IMR-90 (cell line): ENCODE data around the gene PRR5L. TPM values are rescaled to one million over a fixed set of nuclear protein-coding genes. Genes with fewer than 3 reads are reported as not detected.

Experiments
- ATAC-seq: fragments of 200-7000 bp; cut with Tn5 transposase; 2 replicates; pipeline ENCODE4 v1.9.1; 2020; ENCODE audit warnings: low read depth, mild to moderate bottlenecking, moderate library complexity
- BruUV-seq: library from RNA; stranded (reverse); fragments of 400-500 nt; replicated peaks from 2 replicates; lab custom pipeline; 2021; lab: Mats Ljungman, UMichigan
- CTCF ChIA-PET: fragments of 300-600 bp; formaldehyde crosslinking; extraction: SDS; loops from one replicate; lab custom pipeline; 2021; ENCODE audit warnings: antibody characterized with exemption; lab: Yijun Ruan, JAX
- POLR2A ChIA-PET: fragments of 300-600 bp; sonication (Branson Sonifier 250); formaldehyde crosslinking; loops from one replicate; lab custom pipeline; 2022; ENCODE audit warnings: antibody characterized with exemption; ENCODE audit not compliant: unreplicated experiment; lab: Charles Lee
- DNase-seq: peaks from one replicate; pipeline ENCODE4 v3.0.0; 2013
- H2AFZ ChIP-seq: replicated peaks from 2 replicates; pipeline ENCODE3; 2013; ENCODE audit warnings: low read length, mild to moderate bottlenecking; ENCODE audit not compliant: poor library complexity
- H2AK5ac ChIP-seq: 2 replicates; pipeline ENCODE4 v1.6.1; 2013; ENCODE audit warnings: low read depth, low read length, inconsistent platforms
- H2AK9ac ChIP-seq: replicated peaks from 2 replicates; pipeline ENCODE3; 2013; ENCODE audit warnings: mild to moderate bottlenecking, low read depth, low read length, moderate library complexity; ENCODE audit not compliant: poor library complexity
- H2BK120ac ChIP-seq: 2 replicates; pipeline ENCODE4 v1.6.1; 2013; ENCODE audit warnings: low read depth, low read length, inconsistent platforms
- H2BK15ac ChIP-seq: 3 replicates; pipeline ENCODE4 v1.6.1; 2013; ENCODE audit warnings: low read depth, low read length, inconsistent platforms
- H2BK20ac ChIP-seq: 2 replicates; pipeline ENCODE4 v1.6.1; 2013; ENCODE audit warnings: low read depth, mild to moderate bottlenecking, inconsistent platforms, low read length, moderate library complexity
- H2BK5ac ChIP-seq: 2 replicates; pipeline ENCODE4 v1.6.1; 2013; ENCODE audit warnings: mild to moderate bottlenecking, low read depth, low read length, inconsistent platforms; ENCODE audit not compliant: poor library complexity, severe bottlenecking
- H3K14ac ChIP-seq: replicated peaks from 2 replicates; pipeline ENCODE4 v1.6.1; 2013; ENCODE audit warnings: low read depth, low read length, inconsistent platforms
- H3K18ac ChIP-seq: 2 replicates; pipeline ENCODE4 v1.6.1; 2013; ENCODE audit warnings: low read depth, low read length, control low read depth
- H3K23ac ChIP-seq: 2 replicates; pipeline ENCODE4 v1.6.1; 2013; ENCODE audit warnings: low read depth, low read length, inconsistent platforms
- H3K27ac ChIP-seq: 2 replicates; pipeline ENCODE4 v1.5.1; 2013; ENCODE audit warnings: mild to moderate bottlenecking, control low read depth, low read length; ENCODE audit not compliant: insufficient read depth
- H3K27me3 ChIP-seq: 2 replicates; pipeline ENCODE4 v1.6.1; 2013; ENCODE audit warnings: low read length; ENCODE audit not compliant: control insufficient read depth, insufficient read depth
- H3K36me3 ChIP-seq: 2 replicates; pipeline ENCODE4 v1.6.1; 2013; ENCODE audit warnings: low read length, mixed read lengths; ENCODE audit not compliant: control insufficient read depth, insufficient read depth
- H3K4ac ChIP-seq: 2 replicates; pipeline ENCODE4 v1.6.1; 2013; ENCODE audit warnings: low read depth, low read length, inconsistent platforms
- H3K4me1 ChIP-seq: 2 replicates; pipeline ENCODE4 v1.6.1; 2013; ENCODE audit warnings: low read length, mixed read lengths; ENCODE audit not compliant: control insufficient read depth, insufficient read depth
- H3K4me2 ChIP-seq: 2 replicates; pipeline ENCODE4 v1.6.1; 2013; ENCODE audit warnings: low read depth, mild to moderate bottlenecking, control low read depth, low read length, moderate library complexity
- H3K4me3 ChIP-seq: 2 replicates; pipeline ENCODE4 v1.5.1; 2013; ENCODE audit warnings: low read depth, mild to moderate bottlenecking, control low read depth, low read length, moderate library complexity; ENCODE audit not compliant: insufficient read depth
- H3K56ac ChIP-seq: 2 replicates; pipeline ENCODE4 v1.6.1; 2013; ENCODE audit warnings: low read length, inconsistent platforms; ENCODE audit not compliant: insufficient read depth; ENCODE audit errors: extremely low read depth
- H3K79me1 ChIP-seq, 2 experiments: 2 replicates each; pipeline ENCODE4 v1.6.1; 2013; ENCODE audit warnings: low read length in 2 of 2, inconsistent platforms in 1 of 2, low read depth in 1 of 2
- H3K9ac ChIP-seq: 2 replicates; pipeline ENCODE4 v1.6.1; 2013; ENCODE audit warnings: low read depth, low read length, control low read depth
- H3K9me1 ChIP-seq: 2 replicates; pipeline ENCODE4 v1.6.1; 2013; ENCODE audit warnings: low read length, inconsistent platforms; ENCODE audit not compliant: insufficient read depth
- H3K9me3 ChIP-seq: 2 replicates; pipeline ENCODE4 v1.6.1; 2013; ENCODE audit warnings: low read length; ENCODE audit not compliant: control insufficient read depth, insufficient read depth
- H4K20me1 ChIP-seq: 2 replicates; pipeline ENCODE4 v1.6.1; 2013; ENCODE audit warnings: low read length, inconsistent platforms; ENCODE audit not compliant: insufficient read depth
- H4K5ac ChIP-seq: 2 replicates; pipeline ENCODE4 v1.6.1; 2013; ENCODE audit warnings: mild to moderate bottlenecking, low read depth, low read length, control low read depth
- H4K8ac ChIP-seq, 2 experiments: 2 replicates each; pipeline ENCODE4 v1.6.1; 2013; ENCODE audit warnings: low read depth in 2 of 2, low read length in 2 of 2, control low read depth in 1 of 2, inconsistent platforms in 1 of 2
- H4K91ac ChIP-seq: 2 replicates; pipeline ENCODE4 v1.6.1; 2013; ENCODE audit warnings: low read depth, low read length, inconsistent platforms; ENCODE audit not compliant: insufficient read depth
- CEBPB ChIP-seq: IDR thresholded peaks from 2 replicates; pipeline ENCODE4 v1.6.1; 2012; ENCODE audit warnings: low read depth, low read length, improper control_type of control experiment
- NFE2L2 ChIP-seq: fragments of 150-350 bp; IDR thresholded peaks from 2 replicates; pipeline ENCODE4 v1.6.1; 2016; ENCODE audit warnings: low read depth, mild to moderate bottlenecking, low read length
- WGBS, 2 experiments: methylation state at CpG; one replicate each; pipeline versions ENCODE4 v1.1.5 to v1.1.7; 2013; ENCODE audit warnings: missing lambda C conversion rate in 2 of 2; ENCODE audit not compliant: insufficient read length in 1 of 2; ENCODE audit errors: extremely low coverage in 2 of 2; 5-methylcytosine and 5-hydroxymethylcytosine counted together
- dilution Hi-C: fragments of 300-500 bp; cut with HindIII; formaldehyde crosslinking; loops from one replicate; pipeline ENCODE4 v1.14.3; 2018; ENCODE audit warnings: low sequenced_read_pairs; ENCODE audit not compliant: unreplicated experiment
- in situ Hi-C: fragments of 300-500 bp; cut with MboI; formaldehyde crosslinking; loops from 3 replicates; pipeline ENCODE4 v1.14.3; 2019; ENCODE audit warnings: low sequenced_read_pairs, inconsistent platforms, mixed read lengths
- intact Hi-C: fragments of 100-400 bp; cut with micrococcal nuclease; formaldehyde crosslinking; loops from 2 replicates; pipeline ENCODE4 v1.10.0; 2022
- polyA plus RNA-seq, 3 experiments: library from polyadenylated mRNA; depleted of rRNA; stranded (reverse); fragments of >200 nt; gene quantifications; 2 replicates each; pipeline ENCODE4 v1.2.3, GENCODE V29; 2012; ENCODE audit warnings: low replicate concordance in 1 of 3
- total RNA-seq: library from RNA; depleted of rRNA; stranded (reverse); fragments of >200 nt; gene quantifications from 2 replicates; pipeline ENCODE4 v1.2.3, GENCODE V29; 2012

The PRR5L gene
- total and polyA plus RNA-seq, 2 of the 4 experiments (the other 2 are of a cell fraction): 2.9 to 3.6 TPM

- no peak overlapping the region for H3K4ac ChIP-seq
- no peak overlapping the region for H2BK5ac ChIP-seq
- no peak overlapping the region for H4K5ac ChIP-seq
- H3K9ac ChIP-seq: no peak overlapping the region; the same call in 1 of the 2 replicates
- no peak overlapping the region; the same call in 1 of the 2 replicates for H2BK20ac ChIP-seq
- dilution Hi-C loops: no loop called here
- peak overlapping the region; percentile 20; the same call in 1 of the 2 replicates for H4K91ac ChIP-seq
- H2AK9ac ChIP-seq: no peak overlapping the region
- H3K9me3 ChIP-seq: no peaks in the 10 kb centered on the region
- no peak overlapping the region for H3K4me3 ChIP-seq
- no peak overlapping the region for H3K27ac ChIP-seq
- peaks cover 13% of the 10 kb centered on the region for H3K4me1 ChIP-seq
- 0 out of 2 replicates have a peak overlapping the region, but pooled peaks have one; percentile 55 for H3K14ac ChIP-seq
- H2BK120ac ChIP-seq: peak overlapping the region; percentile 46
- H2AK5ac ChIP-seq: no peak overlapping the region
- H3K36me3 ChIP-seq: no peaks in the 10 kb centered on the region
- H3K9me1 ChIP-seq: 0 out of 2 replicates have a peak, but pooled peaks cover 2% of the 10 kb centered on the region
- H3K27me3 ChIP-seq: no peaks in the 10 kb centered on the region
- H3K79me1 ChIP-seq: no peaks in the 10 kb centered on the region
- intact Hi-C loops: no loop called here
- peak overlapping the region; percentile 22; the same call in 1 of the 2 replicates for H3K18ac ChIP-seq
- 80% methylated on average over 1 of the region's 4 CpGs; no CpG with 5 or more reads in 1 of the 2 experiments for WGBS, 2 experiments
- no peaks in the 10 kb centered on the region for H4K20me1 ChIP-seq
- H4K8ac ChIP-seq: no peak overlapping the region
- ATAC-seq (no peak), DNase-seq (no peak)
- H2AFZ ChIP-seq: peak overlapping the region; percentile 56
- ChIA-PET CTCF (interaction anchor here (1.1 kb wide), 1 partner anchor 118 kb away, joined by 3 read pairs; no protein-coding TSS in a partner anchor), POLR2A (interaction anchor here (0.6 kb wide), 1 partner anchor 12 kb away, joined by 5 read pairs; no protein-coding TSS in a partner anchor)
- H2BK15ac ChIP-seq: no peak overlapping the region
- BruUV-seq: no TSS peak
- H3K23ac ChIP-seq: 0 out of 2 replicates have a peak overlapping the region, but pooled peaks have one; percentile 29
- in situ Hi-C loops: no loop called here
- peak; percentile 8; the same call in 1 of the 2 replicates for TF ChIP-seq CEBPB
- TF ChIP-seq NFE2L2: no peak
- H3K4me2 ChIP-seq: peak overlapping the region; percentile 54; the same call in 1 of the 2 replicates
- H3K56ac ChIP-seq: no peak overlapping the region
These were observed 64.8 kb downstream of the PRR5L start for GRCh38 chr11:36360826-36361415.
